ENCODE data around the gene PTPRM. TPM values are rescaled to one million over a fixed set of nuclear protein-coding genes. Genes with fewer than 3 reads are reported as not detected.

The PTPRM gene
- total RNA-seq, 1 experiment from 2014 or later: 42.3 TPM

DNA sequence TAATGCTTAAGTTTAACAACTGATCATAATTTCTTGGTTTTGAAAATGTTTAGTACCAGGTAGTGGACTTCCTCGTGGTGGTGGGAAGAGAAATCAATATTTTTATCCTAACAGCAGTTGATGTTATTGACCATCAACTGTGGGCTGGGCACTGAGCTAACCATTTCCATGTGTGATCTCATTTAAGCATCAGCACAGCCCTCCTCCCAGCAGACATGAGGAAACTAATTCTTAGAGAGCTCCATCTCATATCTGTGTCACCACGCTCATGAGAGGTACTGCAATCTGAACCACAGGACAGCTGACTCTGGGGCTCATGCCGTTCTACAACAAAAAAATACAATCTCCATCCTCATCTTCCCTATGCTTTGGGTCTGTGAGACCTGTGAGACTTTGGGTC, 709.3 kb downstream of the PTPRM start:
- Mint-ChIP-seq H3K9me3 (ENCODE audit: low read depth, unreplicated experiment) (no peaks in the 10 kb centered on the region), H3K27ac (ENCODE audit: unreplicated experiment) (no peak overlapping the region), H3K4me3 (ENCODE audit: low read depth, unreplicated experiment) (no peak overlapping the region), H3K4me1 (ENCODE audit: low read depth, unreplicated experiment) (peaks cover 14% of the 10 kb centered on the region), H3K27me3 (ENCODE audit: unreplicated experiment) (no peaks in the 10 kb centered on the region), H3K36me3 (ENCODE audit: insufficient read depth, unreplicated experiment) (no peaks in the 10 kb centered on the region)
- CTCF ChIA-PET: interaction anchor here (0.6 kb wide), 1 partner anchor 177 kb away, joined by 3 read pairs; no protein-coding TSS in a partner anchor
- TF ChIP-seq, protein P1, sequence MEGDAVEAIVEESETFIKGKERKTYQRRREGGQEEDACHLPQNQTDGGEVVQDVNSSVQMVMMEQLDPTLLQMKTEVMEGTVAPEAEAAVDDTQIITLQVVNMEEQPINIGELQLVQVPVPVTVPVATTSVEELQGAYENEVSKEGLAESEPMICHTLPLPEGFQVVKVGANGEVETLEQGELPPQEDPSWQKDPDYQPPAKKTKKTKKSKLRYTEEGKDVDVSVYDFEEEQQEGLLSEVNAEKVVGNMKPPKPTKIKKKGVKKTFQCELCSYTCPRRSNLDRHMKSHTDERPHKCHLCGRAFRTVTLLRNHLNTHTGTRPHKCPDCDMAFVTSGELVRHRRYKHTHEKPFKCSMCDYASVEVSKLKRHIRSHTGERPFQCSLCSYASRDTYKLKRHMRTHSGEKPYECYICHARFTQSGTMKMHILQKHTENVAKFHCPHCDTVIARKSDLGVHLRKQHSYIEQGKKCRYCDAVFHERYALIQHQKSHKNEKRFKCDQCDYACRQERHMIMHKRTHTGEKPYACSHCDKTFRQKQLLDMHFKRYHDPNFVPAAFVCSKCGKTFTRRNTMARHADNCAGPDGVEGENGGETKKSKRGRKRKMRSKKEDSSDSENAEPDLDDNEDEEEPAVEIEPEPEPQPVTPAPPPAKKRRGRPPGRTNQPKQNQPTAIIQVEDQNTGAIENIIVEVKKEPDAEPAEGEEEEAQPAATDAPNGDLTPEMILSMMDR (IDR thresholded peaks at IDR 0.05; ENCODE audit: unreplicated experiment): no peak
- intact Hi-C loops (cut with micrococcal nuclease; ENCODE audit: unreplicated experiment): no loop called here
- no TSS peak for BruUV-seq (replicated peaks)
- DNase-seq: no peak

DNA sequence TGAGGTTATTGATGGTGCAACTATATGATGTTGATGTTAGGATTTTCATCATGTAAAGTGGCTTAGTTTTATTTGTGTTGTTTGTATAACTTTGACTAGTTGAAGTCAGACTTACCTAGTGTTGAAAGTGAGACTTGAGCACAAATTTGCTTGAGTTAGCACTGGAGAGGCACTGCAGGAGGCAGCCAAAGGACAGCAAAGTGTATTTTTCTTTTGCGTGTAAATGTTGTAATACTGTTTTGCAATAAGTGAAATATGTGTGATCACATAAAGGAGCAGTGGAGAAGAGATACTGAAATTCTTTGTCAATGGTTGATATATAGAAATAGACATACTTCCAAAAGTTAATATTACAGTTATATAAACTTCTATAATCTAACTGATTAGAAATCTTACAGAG, 710.2 kb downstream of the PTPRM start:
- Mint-ChIP-seq H3K36me3 (ENCODE audit: insufficient read depth, unreplicated experiment) (no peaks in the 10 kb centered on the region), H3K27ac (ENCODE audit: unreplicated experiment) (no peak overlapping the region), H3K4me3 (ENCODE audit: low read depth, unreplicated experiment) (no peak overlapping the region), H3K9me3 (ENCODE audit: low read depth, unreplicated experiment) (no peaks in the 10 kb centered on the region), H3K27me3 (ENCODE audit: unreplicated experiment) (no peaks in the 10 kb centered on the region), H3K4me1 (ENCODE audit: low read depth, unreplicated experiment) (peaks cover 14% of the 10 kb centered on the region)
- intact Hi-C loops (cut with micrococcal nuclease; ENCODE audit: unreplicated experiment): no loop called here
- no peak for DNase-seq
- no TSS peak for BruUV-seq (replicated peaks)
- CTCF ChIA-PET: no interaction called here
- TF ChIP-seq, protein P1 (IDR thresholded peaks at IDR 0.05; ENCODE audit: unreplicated experiment): no peak

DNA sequence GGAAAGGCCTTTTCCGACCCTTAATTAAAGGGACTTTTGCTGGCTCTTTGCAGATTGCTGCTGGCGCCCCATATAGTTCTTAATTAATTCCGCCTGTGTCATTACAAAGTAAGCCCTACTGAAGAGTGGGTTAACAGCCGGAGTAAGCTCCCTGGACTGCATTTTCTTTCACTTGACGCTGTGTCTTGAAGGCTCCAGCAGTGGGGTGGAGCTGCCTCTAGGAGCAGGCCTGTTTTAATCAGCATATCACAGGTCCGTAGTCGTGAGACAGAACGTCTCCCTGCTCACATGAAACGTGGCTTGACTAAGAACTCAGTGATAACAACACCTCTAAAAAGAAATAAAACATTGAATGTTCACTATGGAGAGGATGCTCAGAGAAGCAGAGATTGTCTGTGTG, 712.2 kb downstream of the PTPRM start:
- CTCF ChIA-PET: no interaction called here
- no TSS peak for BruUV-seq (replicated peaks)
- Mint-ChIP-seq H3K4me3 (ENCODE audit: low read depth, unreplicated experiment) (no peak overlapping the region), H3K27ac (ENCODE audit: unreplicated experiment) (no peak overlapping the region), H3K27me3 (ENCODE audit: unreplicated experiment) (no peaks in the 10 kb centered on the region), H3K4me1 (ENCODE audit: low read depth, unreplicated experiment) (peaks cover 14% of the 10 kb centered on the region), H3K36me3 (ENCODE audit: insufficient read depth, unreplicated experiment) (no peaks in the 10 kb centered on the region), H3K9me3 (ENCODE audit: low read depth, unreplicated experiment) (no peaks in the 10 kb centered on the region)
- intact Hi-C loops (cut with micrococcal nuclease; ENCODE audit: unreplicated experiment): no loop called here
- TF ChIP-seq, protein P1 (IDR thresholded peaks at IDR 0.05; ENCODE audit: unreplicated experiment): no peak
- DNase-seq: no peak

DNA sequence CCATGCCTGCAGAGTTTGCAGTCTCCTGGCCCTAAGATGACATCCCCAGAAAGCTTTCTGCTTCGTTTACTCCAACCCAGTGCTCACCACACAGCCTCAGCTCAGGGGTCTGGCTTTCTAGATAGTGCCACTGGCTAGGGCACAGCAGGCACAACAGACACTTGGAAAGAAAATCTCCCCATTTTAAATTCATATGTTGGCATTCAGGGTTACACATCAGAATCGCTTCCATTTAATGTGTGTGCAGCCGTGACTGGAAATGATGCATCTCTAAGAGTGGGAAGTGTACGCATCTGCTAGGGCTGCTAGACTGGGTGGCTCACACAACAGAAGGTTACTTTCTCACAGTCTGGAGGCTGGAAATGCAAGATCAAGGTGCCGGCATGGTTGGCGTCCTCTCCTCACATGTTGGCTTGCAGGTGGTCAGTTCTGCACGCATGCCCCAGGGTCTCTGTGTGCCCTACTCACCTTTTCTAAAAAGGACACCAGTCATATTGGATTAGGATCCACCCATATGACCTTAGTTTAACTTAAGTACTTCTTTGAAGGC, 712.7 kb downstream of the PTPRM start:
- no peaks in the 10 kb centered on the region for H3K27me3 Mint-ChIP-seq (ENCODE audit: unreplicated experiment)
- CTCF ChIA-PET: no interaction called here
- BruUV-seq (replicated peaks): no TSS peak
- H3K36me3 Mint-ChIP-seq (ENCODE audit: insufficient read depth, unreplicated experiment): no peaks in the 10 kb centered on the region
- DNase-seq: no peak
- intact Hi-C loops (cut with micrococcal nuclease; ENCODE audit: unreplicated experiment): no loop called here
- H3K4me1 Mint-ChIP-seq (ENCODE audit: low read depth, unreplicated experiment): peaks cover 14% of the 10 kb centered on the region
- H3K9me3 Mint-ChIP-seq (ENCODE audit: low read depth, unreplicated experiment): no peaks in the 10 kb centered on the region
- no peak overlapping the region for H3K27ac Mint-ChIP-seq (ENCODE audit: unreplicated experiment)
- TF ChIP-seq, protein P1 (IDR thresholded peaks at IDR 0.05; ENCODE audit: unreplicated experiment): no peak
- no peak overlapping the region for H3K4me3 Mint-ChIP-seq (ENCODE audit: low read depth, unreplicated experiment)

Data from Calu3 (cell line).